Mesothelial cell of epicardium (in vitro differentiated cells): ENCODE results near the gene PLEKHM3. TPM values are rescaled to one million over a fixed set of nuclear protein-coding genes. Genes with fewer than 3 reads are reported as not detected.

Source experiments
- DNase-seq, 2 experiments: peaks; one replicate each; pipeline ENCODE4 v3.0.0; 2021; ENCODE audit warnings: low spot score in 2 of 2; ENCODE audit not compliant: unreplicated experiment in 2 of 2
- H3K27ac Mint-ChIP-seq: 2 replicates; pipeline ENCODE4 v1.8.0; 2021; ENCODE audit warnings: mixed read lengths
- H3K27me3 Mint-ChIP-seq: 2 replicates; pipeline ENCODE4 v1.8.0; 2021; ENCODE audit warnings: low read depth, mixed read lengths
- H3K36me3 Mint-ChIP-seq: 2 replicates; pipeline ENCODE4 v1.8.0; 2021; ENCODE audit warnings: mixed read lengths
- H3K4me1 Mint-ChIP-seq: 2 replicates; pipeline ENCODE4 v1.8.0; 2021; ENCODE audit warnings: mixed read lengths
- H3K4me3 Mint-ChIP-seq: 2 replicates; pipeline ENCODE4 v1.8.0; 2021; ENCODE audit warnings: mild to moderate bottlenecking, moderate library complexity, mixed read lengths
- H3K9me3 Mint-ChIP-seq: 2 replicates; pipeline ENCODE4 v1.8.0; 2021; ENCODE audit warnings: mixed read lengths
- total RNA-seq: library from RNA; stranded (reverse); gene quantifications from 3 replicates; pipeline ENCODE4 v1.2.1, GENCODE V29; 2021
- TF ChIP-seq, protein P1 (sequence below): fragments of 200-600 bp; sonication (generic); IDR thresholded peaks from one replicate; pipeline ENCODE4 v1.5.0; 2021; ENCODE audit warnings: antibody characterized with exemption; ENCODE audit not compliant: unreplicated experiment

Gene PLEKHM3
- total RNA-seq, 1 donor from 2014 or later = 16.2 TPM

DNA sequence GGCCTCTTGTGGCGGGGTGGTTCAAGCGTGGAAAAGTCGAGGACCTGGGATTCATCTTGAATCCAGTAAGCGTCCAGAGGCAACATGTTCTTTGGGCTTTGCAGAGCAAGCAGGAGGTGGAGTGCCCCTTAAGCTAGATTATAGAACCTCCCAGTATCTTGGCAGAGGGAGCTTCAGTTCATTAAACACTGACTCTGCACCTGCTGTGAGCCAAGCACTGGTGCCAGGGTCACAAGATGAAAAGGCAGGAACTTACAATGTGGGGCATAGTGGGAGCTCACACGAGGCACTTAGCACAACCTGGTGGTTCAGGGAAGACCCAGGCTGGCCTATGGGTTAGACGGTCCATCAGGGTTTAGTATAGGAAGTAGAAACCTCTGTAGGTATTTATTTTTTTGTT, 248.2 kb downstream of the PLEKHM3 start:
- Mint-ChIP-seq H3K27me3 (no peaks in the 10 kb centered on the region), H3K4me1 (peaks cover 6% of the 10 kb centered on the region), H3K27ac (no peak overlapping the region), H3K9me3 (no peaks in the 10 kb centered on the region), H3K4me3 (no peak overlapping the region), H3K36me3 (no peaks in the 10 kb centered on the region)
- no peak for DNase-seq
- TF ChIP-seq, protein P1, sequence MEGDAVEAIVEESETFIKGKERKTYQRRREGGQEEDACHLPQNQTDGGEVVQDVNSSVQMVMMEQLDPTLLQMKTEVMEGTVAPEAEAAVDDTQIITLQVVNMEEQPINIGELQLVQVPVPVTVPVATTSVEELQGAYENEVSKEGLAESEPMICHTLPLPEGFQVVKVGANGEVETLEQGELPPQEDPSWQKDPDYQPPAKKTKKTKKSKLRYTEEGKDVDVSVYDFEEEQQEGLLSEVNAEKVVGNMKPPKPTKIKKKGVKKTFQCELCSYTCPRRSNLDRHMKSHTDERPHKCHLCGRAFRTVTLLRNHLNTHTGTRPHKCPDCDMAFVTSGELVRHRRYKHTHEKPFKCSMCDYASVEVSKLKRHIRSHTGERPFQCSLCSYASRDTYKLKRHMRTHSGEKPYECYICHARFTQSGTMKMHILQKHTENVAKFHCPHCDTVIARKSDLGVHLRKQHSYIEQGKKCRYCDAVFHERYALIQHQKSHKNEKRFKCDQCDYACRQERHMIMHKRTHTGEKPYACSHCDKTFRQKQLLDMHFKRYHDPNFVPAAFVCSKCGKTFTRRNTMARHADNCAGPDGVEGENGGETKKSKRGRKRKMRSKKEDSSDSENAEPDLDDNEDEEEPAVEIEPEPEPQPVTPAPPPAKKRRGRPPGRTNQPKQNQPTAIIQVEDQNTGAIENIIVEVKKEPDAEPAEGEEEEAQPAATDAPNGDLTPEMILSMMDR = no peak

DNA sequence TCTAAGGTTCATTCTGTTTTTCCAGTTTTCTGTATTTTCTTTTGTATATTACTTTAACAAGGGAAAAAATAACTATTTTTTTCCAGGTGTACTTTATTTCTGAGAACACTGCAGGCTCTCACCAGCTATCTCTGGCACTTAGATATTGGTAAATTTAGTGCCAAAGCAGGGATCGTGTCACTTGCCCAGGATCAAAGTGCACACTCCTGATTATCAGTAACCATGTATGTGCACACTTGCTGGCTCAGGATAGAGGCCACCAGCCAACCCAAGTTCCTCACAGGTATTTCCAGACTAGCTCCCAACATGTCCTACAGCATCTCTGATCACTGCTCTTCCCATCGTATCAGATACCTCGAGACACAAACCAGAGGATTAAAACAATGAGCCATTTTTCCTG, 249.9 kb downstream of the PLEKHM3 start:
- DNase-seq = no peak
- TF ChIP-seq, protein P1 = no peak
- Mint-ChIP-seq H3K36me3 (no peaks in the 10 kb centered on the region), H3K27me3 (peaks cover 10% of the 10 kb centered on the region), H3K4me1 (peaks cover 4% of the 10 kb centered on the region), H3K27ac (no peak overlapping the region), H3K9me3 (no peaks in the 10 kb centered on the region), H3K4me3 (no peak overlapping the region)

DNA sequence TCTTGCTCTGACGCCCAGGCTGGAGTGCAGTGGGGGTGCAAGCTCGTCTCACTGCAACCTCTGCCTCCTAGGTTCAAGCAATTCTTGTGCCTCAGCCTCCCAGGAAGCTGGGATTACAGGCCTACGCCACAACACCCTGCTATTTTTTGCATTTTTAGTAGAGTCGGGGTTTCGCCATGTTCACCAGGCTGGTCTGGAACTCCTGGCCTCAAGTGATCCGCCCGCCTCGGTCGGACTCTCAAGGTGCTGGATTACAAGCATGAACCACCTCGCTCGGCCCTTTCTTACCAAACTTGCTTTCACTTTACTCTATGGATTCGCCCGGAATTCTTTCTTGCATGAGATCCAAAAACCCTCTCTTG, 252.5 kb downstream of the PLEKHM3 start:
- H3K27me3 Mint-ChIP-seq = peaks cover 27% of the 10 kb centered on the region
- no peak overlapping the region for H3K4me3 Mint-ChIP-seq
- no peak for DNase-seq
- H3K4me1 Mint-ChIP-seq = peaks cover 14% of the 10 kb centered on the region
- TF ChIP-seq, protein P1 = no peak
- no peak overlapping the region for H3K27ac Mint-ChIP-seq
- no peaks in the 10 kb centered on the region for H3K9me3 Mint-ChIP-seq
- no peaks in the 10 kb centered on the region for H3K36me3 Mint-ChIP-seq

DNA sequence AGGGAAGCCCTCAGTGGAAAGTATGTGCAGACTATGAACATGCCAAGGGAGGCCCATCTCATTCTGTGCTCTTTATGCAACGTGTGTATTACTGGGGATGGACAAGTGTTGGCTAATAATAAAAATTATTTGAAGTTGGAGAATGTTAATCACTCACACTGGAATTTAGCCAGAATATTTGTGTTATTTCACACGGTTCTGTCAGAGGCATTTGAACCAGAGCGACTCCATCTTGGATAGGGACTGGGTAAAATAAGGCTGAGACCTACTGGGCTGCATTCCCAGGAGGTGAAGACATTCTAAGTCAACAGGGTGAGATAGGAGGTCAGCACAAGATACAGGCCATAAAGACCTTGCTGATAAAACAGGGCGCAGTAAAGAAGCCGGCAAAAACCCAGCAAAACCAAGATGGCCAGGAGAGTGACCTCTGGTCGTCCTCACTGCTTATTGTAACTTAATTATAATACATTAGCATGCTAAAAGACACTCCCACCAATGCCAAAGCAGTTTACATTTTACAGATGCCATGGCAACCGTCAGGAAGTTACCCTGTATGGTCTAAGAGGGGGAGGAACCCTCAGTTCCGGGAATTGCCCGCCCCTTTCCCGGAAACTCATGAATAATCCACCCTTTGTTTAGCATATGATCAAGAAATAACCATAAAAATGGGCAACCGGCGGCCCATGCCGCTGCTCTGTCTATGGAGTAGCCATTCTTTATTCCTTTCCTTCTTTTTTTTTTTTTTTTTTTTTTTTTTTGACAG, 253.1 kb downstream of the PLEKHM3 start:
- H3K4me1 Mint-ChIP-seq = peaks cover 19% of the 10 kb centered on the region

DNA sequence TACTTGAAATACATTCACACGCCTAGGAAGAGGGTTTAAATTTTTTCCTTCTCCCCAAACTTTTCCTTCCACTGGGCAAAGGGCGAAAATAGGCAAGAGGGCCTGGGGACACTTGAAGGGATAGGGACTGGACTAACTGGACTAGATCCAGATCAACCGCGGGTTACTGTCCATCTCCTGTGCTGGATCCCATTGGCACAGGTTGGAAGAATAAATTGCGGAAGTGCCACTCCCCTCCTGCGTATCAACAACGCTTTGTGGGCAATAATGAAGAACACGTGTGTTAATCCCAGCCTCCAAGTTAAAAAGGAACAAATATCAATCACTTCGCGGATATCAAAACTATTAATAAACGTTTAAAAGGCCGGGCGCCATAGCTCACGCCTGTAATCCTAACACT, 253.9 kb downstream of the PLEKHM3 start:
- H3K4me1 Mint-ChIP-seq = peaks cover 23% of the 10 kb centered on the region

More for the DNA sequence above, 253.1 kb downstream of the PLEKHM3 start:
- Mint-ChIP-seq H3K9me3 (no peaks in the 10 kb centered on the region), H3K4me3 (no peak overlapping the region), H3K36me3 (no peaks in the 10 kb centered on the region), H3K27ac (no peak overlapping the region), H3K27me3 (peaks cover 33% of the 10 kb centered on the region)
- TF ChIP-seq, protein P1 = no peak
- no peak for DNase-seq

More for the DNA sequence above, 253.9 kb downstream of the PLEKHM3 start:
- H3K27me3 Mint-ChIP-seq = peaks cover 39% of the 10 kb centered on the region
- TF ChIP-seq, protein P1 = no peak
- no peak overlapping the region for H3K4me3 Mint-ChIP-seq
- H3K27ac Mint-ChIP-seq = no peak overlapping the region
- H3K9me3 Mint-ChIP-seq = no peaks in the 10 kb centered on the region
- H3K36me3 Mint-ChIP-seq = no peaks in the 10 kb centered on the region
- no peak for DNase-seq

Other genes with a start within 250 kb of the PLEKHM3 start
- not detected in 3 replicates for gene CRYGD, start 99.0 kb upstream of the PLEKHM3 start, total RNA-seq
- not detected in 3 replicates for gene CRYGC, start 104.3 kb upstream of the PLEKHM3 start, total RNA-seq
- gene CRYGB, start 120.6 kb upstream of the PLEKHM3 start, total RNA-seq = not detected in 3 replicates
- not detected in 3 replicates for gene CRYGA, start 138.1 kb upstream of the PLEKHM3 start, total RNA-seq
- gene C2orf80, start 164.5 kb upstream of the PLEKHM3 start, total RNA-seq = not detected in 3 replicates
- 82.9 to 89.3 TPM (median 87.7 TPM) in 3 replicates for gene IDH1, start 229.5 kb upstream of the PLEKHM3 start, total RNA-seq
- gene PIKFYVE, start 240.7 kb upstream of the PLEKHM3 start, total RNA-seq = 41.4 to 46.7 TPM (median 46.4 TPM) in 3 replicates